ENCODE data around the gene COBL.

Gene COBL

DNA sequence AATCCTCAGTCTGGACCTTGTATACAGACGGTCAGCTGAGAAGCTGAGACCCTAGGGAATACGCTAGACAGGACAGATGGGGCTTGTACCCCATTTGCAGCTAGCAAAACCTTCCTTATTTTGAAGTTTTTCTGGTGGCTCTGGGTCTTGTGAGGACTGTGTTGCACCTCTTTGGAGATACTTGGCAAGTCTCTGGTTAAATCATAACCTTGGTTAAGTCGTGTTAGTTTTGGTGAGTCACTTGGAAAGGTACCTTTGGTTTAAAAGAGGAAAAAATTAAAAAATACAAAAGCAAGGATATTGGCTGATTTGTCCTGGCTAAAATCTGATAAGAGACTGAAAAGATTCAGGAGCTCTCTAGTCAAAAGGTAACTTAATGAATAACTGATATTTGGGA, 140.6 kb downstream of the COBL start:
- DNase-seq: no peak

- no peak for DNase-seq
Observed at GRCh38 chr7:51175316-51175991, 141.2 kb downstream of the COBL start.

GRCh38 chr7:51165337-51165736, 151.3 kb downstream of the COBL start:
- DNase-seq: no peak

GRCh38 chr7:51162724-51163329, 153.8 kb downstream of the COBL start:
- peak; percentile 86 for DNase-seq

GRCh38 chr7:51161937-51162336, 154.7 kb downstream of the COBL start:
- DNase-seq: no peak

GRCh38 chr7:51160990-51161615, 155.5 kb downstream of the COBL start:
- peak; percentile 87 for DNase-seq

DNA sequence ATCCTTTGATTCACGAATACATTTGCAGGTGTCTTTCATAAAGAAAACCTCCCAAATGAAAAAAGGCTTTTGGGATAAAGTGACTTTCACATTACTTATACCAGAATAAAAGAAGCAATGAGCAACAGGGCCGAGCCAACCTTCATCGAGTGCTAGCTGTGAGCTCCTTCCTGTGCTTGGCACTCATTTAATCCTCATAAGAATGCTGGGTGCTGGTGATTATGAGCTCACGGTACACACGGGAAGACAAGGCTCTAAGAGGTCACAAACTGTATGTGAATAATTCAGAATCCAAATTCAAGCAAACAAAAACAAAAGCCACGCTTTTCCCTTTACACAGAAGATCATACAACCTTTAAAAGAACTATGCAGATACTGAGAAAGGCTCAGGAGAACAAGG, 156.2 kb downstream of the COBL start:
- DNase-seq: no peak

DNA sequence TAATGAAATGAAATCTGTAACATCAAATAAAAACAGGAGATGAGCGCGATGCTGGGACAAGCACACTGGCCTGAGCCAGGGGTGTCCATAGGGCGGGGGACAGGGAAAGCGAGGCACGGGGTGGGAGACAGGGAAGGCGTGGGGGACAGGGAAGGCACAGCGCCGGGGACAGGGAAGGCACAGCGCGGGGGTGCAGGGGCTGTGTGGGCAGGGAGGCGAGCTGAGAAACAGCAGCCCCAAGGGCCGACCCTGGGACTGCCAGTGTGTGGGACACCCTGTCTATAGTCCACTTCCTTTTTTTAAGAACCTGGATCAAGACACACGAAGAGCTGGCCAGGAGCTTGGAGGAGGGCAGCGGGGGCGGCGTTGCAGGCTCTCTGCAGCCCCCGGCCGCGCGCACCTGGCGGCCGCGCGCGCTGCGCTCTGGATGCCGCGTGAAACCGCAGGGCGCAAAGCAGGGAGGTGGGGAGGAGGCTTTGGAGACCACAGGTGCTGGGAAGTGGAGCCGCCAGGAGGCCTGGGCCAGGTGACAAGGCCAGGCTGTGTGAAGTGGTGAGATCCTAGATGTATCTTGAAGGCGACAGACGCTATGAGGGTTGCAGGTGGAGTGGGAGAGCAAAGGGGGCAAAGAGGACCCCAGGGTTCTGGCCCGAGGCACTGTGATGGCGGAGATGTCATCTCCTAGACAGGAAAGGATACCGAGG, 157.7 kb downstream of the COBL start:
- no peak for DNase-seq

GRCh38 chr7:51158211-51158610, 158.4 kb downstream of the COBL start:
- no peak for DNase-seq

DNA sequence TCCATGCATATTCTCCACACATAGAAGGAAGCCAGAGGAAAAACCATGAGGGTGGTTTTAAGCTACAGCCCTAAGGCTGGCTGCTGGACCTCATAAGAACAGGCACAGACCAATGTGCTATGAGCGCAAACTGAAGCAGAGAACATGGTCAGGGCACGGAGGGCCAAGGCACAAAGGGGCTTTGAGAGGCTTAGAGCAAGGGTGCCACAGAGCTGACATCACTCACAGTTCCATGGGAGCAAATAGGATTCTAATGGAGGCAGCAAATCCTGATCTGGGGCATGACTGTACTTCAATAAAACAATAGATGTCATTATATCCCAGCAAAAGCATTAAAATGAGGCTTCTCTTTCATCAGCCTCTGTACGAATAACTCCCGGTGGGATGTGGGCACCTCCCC, 162.4 kb downstream of the COBL start:
- no peak for DNase-seq

DNA sequence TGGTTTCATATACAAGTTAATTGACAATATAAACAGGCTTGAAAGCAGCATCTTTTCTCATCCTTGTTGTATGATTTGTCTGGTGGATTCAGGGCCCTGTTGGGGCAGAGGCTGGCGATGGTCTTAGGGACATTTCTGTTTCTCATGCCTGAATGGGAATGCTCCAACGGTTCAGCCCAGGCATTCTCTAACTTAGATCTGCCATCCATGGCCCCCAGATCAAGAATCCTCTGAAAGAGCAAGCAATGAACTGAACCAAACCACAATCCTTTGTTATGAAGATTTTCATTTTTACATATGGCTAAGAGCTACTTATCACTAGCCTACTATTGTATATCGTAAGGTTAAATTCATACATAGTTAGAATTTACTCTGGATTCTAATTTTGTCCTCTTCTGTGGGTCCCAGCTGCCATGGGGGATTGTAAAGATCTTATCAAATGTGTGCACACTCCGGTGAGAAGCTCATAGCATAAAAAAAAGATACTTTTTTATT, 163.9 kb downstream of the COBL start:
- DNase-seq: no peak

DNA sequence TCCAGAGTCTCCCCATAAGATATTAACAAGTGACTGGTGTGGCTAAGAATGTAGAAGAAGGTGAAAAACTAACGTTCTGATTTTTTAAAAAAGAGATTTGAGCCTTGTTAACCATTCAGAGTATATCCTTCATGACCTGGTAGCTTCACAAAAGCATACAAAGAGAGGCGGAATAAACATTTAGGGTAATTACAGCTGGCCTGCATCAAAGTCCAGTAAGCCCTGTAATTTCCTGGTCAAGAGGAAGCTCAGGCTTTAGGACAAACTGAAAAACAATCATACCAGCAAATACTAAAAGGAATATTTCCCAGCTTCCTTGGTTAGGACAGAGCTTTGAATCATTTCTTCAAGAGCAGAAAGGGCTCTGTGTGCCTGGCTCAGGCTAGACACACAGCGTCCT, 165.2 kb downstream of the COBL start:
- DNase-seq: no peak

GRCh38 chr7:51150193-51150592, 166.4 kb downstream of the COBL start:
- no peak for DNase-seq

DNA sequence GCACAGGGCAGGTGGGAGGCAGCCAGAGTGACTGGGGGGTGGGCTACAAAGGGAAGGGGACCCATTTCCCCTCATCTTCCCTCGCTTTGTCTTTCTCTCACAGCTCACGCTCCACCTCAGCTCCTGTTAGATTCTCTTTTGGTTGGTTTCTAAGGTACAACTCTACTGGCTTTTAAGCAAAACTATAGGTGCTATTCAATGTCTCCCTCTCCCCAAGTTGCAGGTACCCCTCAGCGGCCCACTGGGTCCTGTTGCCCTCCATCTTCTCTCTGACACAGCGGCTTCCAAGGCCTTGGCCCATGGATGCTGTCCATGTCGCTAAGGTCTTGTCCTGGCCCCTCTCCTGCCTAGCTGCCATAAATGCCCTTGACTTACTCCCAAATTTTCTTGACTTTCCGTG, 168.4 kb downstream of the COBL start:
- DNase-seq: no peak

- no peak for DNase-seq
Observed at GRCh38 chr7:51146816-51147586, 169.6 kb downstream of the COBL start.

- DNase-seq: no peak
Observed at GRCh38 chr7:51144178-51144577, 172.4 kb downstream of the COBL start.

DNA sequence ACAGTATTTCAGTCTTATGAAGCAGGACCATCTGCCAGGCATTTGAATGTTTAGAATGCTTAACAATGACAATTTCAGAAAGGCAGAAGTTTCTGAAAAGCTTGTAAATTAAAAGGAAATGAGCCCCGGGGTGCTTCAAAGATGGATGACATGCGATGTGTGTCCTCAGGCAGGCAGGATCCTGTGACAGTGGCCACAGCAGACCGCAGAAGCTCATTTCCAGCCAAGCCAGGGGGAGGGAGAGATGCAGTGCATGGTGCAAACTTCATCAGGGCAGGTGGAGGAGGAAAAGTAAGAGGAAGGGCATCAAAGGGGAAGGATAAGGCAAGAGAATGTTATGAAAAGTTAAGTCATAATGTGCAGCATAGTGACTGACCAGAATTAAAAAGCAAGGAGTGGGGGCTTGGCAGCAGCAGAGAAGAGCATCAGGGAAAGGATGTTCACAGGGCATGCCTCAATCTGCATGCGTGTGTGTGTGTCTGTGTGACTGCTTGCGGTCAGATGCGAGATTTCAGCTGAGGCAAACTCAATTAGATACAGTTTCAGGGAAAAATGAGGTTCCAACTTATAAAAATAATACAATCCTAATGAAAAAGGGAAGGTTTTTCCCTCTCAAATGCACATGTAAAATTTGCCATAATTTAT, 173.7 kb downstream of the COBL start:
- no peak for DNase-seq

DNA sequence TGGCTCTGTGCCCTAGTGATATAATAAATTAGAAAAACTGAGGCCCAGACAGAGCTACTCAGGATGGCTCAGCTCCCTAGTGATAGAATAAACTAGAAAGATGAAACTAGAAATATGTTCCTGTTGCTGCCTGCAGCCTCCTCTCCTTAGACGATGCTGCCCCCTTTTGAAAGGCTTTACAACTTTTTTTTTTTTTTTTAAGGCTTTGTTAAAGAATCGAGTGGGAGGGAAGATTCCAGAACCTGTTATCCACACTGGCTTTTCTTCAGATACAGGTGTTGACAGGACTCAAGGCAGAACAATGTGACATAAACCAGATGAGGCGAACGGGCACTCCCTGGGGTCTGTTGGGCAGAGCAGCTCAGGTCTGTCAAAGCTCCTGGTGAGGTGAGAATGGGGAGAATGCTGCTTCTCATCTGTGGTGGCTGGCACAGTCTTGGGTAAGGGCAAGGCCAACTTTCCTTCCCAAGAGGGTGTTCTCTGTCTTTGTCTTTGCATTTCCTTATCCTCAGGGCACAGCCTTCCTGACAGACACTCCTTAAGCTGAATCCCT, 175.1 kb downstream of the COBL start:
- DNase-seq: no peak

DNA sequence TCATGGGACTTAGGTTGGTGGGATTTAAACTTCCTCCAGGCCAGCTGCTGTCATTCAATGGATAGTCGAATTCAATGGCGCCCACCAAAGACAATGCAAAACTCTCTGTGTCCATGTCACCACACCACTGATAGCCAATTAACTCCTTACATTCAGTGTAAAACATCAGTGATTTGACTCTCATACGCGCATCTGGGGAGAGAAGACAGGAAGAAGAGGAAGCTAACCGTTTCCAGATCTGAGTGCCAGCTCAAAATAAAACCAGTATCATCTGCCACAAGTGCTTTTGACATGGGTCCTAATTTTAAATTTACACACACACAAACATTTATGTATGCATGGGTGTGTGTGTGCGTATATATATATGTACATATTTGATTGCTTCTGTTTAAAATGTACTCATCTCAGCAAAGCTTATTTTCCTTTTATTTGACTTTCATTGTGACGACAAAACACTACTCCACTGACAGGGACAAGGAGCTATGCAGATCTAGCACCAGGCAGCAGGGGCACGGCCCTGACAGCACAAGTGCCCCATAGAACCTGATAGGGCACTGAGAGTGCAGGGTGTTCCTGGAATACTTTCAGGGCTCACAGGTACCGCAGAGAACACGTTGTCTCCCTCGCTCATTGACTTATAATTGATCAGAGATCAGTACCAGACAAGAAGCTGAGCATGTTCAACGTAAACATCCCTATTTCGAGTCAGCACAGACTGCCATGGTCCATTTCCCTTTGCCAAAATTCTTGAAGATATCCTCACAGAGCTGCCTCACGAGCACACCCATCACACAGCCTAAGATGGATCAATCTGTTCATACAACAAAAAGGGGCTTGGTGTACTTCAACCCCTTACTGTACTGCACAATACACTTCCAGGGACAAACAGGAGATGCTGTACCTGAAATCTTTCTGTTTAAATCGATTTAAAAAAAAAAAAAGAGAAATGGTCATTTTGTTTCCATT, 176.1 kb downstream of the COBL start:
- DNase-seq: no peak

- DNase-seq: no peak
Observed at GRCh38 chr7:51139796-51140195, 176.8 kb downstream of the COBL start.

All from femur (tissue), 1 donor.